ENCODE measurements around the gene HMGB1.

HMGB1 gene

DNA sequence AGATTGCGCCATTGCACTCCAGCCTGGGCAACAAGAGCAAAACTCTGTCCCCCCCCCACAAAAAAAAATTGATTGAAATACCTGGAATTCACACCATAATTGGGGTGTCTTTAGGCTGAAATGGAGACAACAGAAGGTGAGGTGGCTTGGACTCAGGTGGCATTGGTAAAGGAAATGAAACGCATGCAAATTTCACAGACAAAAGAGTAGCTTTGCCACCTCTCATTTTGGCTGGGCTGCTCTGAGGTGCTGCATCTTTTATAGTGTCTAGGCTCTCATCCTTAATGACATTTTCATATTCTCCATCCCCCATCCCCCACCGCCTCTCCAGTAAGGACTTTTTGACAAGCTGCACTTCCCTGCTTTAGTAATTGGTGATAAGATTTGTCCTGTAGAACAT is 36.5 kb downstream of the HMGB1 start:
- DNase-seq: no peak

DNA sequence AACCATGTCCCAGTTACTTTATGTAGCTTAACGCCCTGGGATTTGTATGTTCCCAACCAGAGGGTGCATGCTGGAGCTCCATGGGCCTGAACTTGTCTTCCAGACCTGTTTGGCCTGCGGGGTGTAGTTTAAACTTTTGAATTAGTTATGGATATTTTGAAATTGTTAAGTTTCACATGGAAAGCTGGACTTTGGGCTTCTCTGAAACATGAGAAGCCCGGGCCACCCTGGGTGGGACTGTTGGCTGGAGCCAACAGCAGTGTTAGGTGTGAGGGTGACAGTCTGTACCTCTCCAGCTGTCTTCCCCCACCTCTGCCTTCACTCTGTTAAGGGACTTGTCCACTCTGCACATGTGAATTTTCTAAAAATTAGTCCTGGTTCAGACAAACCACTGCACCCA is 41.8 kb downstream of the HMGB1 start:
- no peak for DNase-seq

DNA sequence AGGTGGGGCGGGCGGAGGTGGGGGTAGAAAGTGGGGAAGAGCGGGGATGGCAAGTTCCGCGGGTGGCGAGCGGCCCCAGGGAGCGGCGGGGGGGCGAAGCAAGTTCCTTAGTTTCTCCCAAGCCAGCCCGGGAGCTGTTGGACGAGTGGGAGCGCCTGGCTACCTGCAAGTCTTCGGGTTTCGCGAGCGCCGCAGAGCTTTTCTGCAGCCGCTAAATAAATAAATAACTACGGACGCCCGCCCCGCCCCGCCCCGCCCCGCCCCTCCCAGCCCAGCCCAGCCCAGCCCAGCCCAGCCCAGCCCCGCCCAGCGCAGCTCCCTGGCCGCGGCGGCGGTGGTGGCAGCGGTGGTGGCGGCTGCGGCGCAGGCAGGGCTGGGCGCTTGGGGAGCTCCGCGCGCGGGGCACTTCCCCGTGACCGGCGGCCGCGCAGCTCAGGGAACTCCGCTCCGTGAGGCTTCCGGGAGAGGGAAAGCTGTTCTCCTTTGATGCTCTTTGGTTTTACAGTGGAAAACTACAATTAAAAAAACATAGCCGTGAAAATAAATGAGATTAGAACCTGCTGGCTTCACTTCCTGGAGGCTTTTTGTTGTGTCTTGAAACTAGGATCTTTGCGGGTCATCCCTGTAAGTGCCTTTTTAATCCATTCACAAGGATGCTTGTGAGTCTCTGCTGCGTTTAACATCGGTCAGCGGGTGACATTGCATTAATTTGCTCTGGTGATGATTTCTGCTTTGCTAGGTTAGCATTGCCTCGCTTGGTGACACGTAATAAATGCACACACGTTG is 43.5 kb downstream of the HMGB1 start, which contains the start of gene UBE2L5:
Gene UBE2L5, plus strand, starts transcription at position 440 of the 786 bp plus-strand sequence. CDS start 5,498 bp downstream, outside the sequence.
- DNase-seq: peak; percentile 58

DNA sequence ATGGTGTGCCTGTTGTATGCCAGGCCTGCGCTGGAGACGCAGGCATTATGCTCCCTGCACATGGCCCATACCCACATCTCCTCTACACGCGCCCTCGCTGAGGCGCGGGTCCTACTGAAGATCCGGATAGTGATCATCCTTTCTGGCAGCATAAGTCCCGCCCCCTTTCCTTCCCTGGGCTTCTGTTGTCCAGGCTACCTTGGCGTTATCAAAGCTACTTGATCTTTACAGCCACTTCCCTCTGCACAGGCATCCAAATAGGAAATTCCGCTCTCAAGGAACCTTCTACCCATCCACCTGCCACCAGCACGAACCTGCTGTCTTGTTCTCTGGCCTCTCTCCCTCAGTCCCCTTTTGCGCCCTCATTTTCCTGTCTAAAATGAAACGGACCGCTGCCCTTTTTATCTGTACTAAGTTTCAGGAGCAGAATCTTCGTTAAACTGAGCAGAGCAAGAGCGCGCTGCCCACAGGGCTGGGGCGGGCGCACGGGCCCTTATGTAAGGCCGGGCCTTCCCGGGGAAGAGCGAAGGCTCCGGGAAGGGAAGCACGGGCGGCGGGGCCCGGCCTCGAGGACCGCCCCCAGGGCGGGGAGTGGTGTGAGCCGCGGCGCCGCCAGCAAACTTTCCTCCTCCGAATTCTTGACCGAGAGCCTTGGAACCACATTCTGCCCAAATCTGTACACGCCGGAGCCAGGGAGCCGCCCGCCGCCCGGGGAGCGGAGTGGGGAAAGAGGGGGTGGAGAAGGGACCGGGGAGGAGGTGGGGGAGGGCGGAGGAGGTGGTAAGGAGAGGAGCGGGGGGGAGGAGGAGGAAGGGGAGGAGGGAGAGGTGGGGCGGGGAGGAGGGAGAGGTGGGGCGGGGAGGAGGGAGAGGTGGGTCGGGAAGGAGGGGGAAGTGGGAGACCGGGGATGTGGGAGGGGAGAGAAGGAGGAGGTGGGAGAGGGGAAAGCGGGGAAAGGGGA is 44.4 kb downstream of the HMGB1 start:
- peak; percentile 6 for DNase-seq

DNA sequence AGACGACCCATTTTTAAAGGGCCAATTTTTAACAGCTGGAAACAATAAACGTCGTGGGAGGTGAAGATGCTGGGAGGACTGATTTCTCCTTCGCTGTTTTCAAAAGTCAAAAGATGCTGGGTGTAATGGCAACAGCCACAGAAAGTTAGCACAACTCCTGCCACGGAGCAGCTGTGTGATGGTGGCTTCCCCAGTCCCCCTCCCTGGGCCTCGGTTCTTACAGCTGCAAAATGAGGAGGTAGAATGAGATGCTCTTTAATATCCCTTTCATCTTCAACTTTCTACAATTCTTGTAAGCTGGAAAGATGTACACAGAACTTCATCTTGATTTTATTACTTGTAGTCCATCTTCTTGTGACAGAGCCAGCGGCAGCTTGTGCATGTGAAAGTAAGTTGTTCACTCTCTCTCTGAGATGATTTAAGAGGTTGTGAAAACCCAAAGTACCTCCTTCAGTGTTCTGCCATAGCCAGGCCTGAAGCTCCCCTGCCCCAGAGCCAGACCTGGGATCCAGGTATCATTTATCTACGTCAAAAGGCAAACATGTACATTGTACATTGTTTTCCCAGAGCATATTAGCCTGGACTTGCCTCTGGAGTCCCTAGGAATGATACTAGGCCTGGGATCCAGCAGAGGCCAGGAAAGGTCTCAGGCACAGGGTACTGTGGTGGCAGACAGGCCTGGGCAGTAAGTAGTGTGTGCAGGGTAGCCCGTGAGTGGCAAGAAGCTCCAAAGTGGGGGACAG is 46.8 kb downstream of the HMGB1 start:
- no peak for DNase-seq

DNA sequence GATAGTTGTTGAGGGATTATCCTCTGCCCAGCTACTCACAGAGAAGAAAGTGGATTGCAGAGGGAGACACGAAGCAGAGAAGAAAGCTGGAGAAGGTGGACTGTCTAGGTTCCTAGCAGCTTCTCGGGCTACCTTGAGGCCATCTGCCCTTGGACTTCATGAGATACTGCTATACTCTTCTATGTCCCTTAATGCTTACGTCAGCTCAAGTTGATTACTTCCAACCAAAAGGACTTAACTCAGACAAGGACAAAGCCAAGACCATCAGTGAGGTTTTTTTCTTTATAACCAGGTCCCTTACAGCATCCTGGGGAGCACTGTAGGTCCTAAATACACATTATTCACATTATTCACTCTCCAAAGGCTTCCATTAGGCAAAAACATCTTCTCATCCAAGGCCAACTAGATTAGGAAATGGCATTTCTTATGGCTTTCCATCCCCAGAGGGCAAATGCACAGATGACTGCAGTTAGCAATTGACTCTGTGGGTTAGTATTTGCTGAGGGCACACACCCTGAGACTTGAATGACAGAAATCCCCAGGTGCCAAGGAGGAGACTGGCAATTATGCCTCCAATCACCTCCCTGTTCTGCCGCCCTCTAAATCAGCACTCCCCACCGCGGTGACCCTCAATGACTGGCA is 47.5 kb downstream of the HMGB1 start:
- DNase-seq: no peak

DNA sequence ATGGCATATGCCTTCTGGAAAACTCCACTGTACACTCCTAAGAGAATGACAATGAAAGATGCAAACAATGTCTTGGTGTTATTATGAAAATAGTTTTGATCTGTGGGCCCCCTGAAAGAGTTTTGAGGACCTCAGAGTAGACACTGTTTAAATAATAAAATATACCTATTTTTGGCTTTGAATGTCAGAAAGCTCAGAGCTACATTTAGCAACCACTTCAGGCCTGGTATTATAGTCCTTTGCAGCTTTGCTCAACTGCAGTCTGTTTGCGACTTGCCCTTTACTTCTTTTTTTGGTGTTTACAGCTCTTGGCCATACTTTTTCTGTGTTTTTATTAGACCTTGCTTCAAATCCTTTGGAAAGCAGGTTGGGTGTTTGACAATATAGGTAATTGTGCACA is 49.3 kb downstream of the HMGB1 start:
- DNase-seq: no peak

DNA sequence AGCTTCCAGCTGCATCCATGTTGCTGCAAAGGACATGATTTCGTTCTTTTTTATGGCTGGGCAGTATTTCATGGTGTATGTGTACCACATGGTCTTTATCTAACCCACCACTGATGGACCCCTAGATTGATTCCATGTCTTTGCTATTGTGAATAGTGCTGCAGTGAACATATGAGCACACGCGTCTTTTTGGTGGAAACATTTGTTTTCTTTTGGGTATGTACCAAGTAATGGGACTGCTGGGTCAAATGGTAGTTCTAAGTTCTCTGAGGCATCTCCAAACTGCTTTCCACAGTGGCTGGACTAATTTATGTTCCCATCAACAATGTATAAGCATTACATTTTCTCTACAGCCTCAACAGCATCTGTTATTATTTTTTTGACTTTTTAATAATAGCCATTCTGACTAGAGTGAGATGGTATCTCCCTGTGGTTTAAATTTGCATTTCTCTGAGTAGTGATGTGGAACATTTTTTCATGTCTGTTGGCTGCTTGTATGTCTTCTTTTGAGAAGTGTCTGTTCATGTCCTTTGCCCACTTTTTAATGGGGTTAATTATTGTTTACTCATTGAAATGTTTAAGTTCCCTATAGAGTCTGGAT is 50.2 kb downstream of the HMGB1 start:
- no peak for DNase-seq

DNA sequence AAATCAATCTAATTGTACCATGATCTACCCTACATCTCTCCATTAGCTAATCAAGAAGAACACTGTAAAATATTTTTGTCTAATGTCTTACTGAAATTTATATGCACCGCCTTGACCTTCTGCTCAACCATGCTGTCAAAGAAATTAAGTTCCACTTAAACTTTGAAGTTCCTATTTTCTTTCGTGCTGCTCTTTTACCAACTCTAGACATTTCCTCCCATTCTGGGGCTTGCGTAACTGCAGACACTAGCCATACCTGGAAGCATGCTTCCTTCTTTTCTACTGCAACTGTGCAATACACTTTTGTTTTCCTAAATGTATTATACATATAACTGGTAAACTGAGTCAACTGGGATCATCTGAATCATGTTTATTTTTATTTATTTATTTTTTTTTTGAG is 51.9 kb downstream of the HMGB1 start:
- no peak for DNase-seq

DNA sequence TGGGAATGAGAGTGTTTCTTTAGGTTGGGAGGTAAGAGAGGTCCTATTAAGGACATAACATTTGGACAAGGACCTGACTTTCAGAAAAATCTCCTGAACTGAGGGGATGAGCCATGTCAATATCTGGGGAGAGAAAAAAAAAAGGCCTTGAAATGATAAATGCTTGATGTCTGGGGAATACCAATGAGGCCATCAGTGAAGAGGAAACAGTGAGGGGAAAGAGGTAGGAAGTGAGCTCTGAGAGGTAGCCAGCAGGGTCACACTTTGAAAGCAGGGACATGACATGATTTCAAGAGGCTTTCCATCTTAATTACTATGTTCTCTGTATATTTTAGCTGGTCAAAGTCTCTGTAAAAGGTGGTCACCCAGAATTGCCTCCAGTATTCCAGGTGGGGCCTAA is 53.4 kb downstream of the HMGB1 start:
- no peak for DNase-seq

DNA sequence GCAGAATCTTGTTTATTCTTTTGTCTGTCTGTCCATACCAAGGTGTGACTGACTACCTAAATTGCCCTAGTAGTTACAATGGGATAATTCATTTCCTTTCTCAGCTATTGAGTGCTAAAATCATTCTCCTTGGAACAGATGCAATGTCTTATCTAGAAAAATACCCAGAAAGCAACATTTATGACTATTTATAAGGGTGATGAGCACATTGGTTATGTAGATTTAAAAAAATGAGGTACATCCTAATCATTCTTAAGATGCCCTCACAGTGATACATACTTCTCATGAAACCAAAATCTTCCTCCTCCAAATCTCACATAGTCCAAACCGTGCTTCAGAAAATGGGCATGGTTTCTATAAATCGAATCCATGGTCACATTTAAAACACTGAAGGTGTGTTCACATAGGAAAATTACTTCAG is 55.0 kb downstream of the HMGB1 start:
- DNase-seq: no peak

DNA sequence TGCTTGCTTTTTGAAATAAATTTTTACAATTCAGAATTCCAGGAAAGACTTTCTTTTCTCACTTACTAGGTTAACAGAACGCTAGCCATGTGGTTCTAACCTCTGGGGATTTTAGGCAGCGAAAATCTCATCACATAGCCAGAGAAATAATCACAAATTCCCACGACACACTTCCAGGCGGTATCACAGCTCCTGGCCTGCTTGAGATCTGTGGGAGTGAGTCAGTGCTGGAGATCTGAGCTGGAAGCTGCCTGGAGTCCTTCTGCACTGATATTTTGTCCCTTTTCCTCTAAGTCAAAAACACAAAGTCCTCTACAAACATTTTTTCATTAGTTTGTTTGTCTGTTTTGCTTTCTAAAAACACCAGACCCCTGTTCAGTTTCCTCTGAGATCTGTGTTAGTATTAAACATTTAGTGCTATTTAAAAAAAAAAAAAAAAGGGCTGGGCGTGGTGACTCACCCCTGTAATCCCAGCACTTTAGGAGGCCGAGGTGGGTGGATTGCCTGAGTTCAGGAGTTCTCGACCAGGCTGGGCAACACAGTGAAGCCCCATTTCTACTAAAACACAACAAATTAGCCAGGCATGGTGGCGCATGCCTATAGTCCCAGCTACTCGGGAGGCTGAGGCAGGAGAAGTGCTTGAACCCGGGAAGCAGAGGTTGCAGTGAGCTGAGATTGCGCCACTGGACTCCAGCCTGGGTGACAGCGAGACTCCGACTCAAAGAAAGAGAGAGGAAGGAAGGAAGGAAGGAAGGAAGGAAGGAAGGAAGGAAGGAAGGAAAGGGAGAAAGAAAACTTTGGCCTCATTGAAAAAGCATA is 55.6 kb downstream of the HMGB1 start:
- DNase-seq: no peak

DNA sequence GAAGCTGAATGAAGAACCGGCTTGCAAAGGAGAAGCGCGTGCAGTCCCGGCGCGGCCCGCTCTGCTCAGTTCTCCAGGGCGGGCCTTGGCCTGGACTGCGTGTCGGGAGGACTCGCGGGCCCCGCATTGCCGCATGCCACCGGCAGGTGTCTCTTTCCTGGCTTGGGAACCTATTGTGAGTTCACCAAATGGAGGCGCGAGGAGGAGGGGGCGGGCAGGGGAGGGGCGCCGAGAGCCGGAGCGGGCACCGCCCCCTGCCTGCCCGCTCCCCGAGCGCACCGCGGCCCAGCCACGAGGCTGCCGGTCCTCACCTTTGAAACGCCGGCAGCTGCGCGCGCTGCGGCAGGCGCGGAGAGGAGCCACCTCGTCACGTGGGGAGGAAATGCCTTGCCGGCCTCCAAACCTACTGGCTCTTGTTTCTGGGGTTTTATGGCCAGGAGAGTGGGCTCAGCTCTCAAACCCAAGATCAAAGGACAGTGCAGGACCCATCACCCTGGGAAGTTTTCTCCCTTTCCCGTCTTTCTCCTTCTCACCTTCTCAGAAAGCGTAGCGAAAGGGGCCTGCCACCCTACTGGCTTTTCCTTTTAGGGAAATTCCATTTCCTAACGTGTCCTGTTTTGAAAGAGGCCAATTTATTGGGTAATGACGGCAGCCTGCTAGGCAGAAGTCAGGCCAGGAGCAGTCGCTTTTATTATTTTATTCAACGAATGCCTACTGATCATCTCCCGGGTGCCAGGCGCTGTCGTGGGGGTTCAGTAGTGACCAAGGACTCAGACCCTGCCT is 57.2 kb downstream of the HMGB1 start:
- DNase-seq: peak; percentile 25

DNA sequence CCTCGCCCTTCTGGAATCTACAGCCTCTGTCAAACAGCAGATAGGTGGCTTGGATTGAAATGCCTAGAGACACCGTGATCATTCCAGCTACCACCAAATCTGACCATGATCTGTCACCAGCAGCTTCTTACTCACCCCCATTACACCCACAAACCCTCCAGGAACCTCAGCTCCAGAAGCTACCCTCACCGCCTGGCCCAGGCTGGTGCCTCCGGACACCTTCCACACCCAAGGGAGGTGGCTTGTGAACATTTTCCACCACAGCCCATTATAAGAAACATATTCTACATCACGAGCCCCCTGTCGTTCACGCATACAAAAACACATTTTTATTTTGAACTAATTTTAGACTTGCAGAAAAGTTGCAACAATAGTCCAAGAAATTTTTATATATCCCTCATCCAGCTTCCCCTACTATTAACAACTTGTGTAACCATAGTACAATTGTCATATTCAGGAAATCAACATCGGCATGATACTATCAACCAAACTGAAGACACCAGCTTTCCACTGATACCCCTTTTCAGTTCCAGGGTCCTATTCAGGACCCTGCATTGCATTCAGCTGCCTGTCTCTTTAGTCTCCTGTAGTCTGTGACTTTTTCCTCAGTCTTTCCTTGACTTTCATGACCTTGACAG is 58.8 kb downstream of the HMGB1 start:
- DNase-seq: no peak

All from NCI-H524 treated with DMSO at 0.1 percent for 48 hours (cell line).